OCI-LY1 (cell line): ENCODE measurements around the gene C6orf136.

Experiments used
- CTCF ChIP-seq: fragments of 200-600 bp; sonication (generic), shearing (Covaris generic); IDR thresholded peaks from 2 replicates; pipeline ENCODE4 v1.5.1; 2017; ENCODE audit warnings: mild to moderate bottlenecking, antibody characterized with exemption, low read length, moderate library complexity, mixed read lengths
- EZH2 ChIP-seq: fragments of 200-600 bp; sonication (generic), shearing (Covaris generic); IDR thresholded peaks from 2 replicates; pipeline ENCODE4 v1.8.0; 2017; ENCODE audit warnings: borderline replicate concordance, mixed run types, mild to moderate bottlenecking, antibody characterized with exemption, low read length, moderate library complexity, mixed read lengths

- TF ChIP-seq CTCF (no peak), EZH2 (no peak)
These were observed 31.5 kb upstream of the C6orf136 start for GRCh38 chr6:30615219-30615957.
